ENCODE data around the gene GPSM1.
"Not testable (repeated sequence)": the region's sequence is repeated elsewhere in the genome, so short reads cannot be mapped to it uniquely, and the experiment has no call there.

GPSM1 gene

DNA sequence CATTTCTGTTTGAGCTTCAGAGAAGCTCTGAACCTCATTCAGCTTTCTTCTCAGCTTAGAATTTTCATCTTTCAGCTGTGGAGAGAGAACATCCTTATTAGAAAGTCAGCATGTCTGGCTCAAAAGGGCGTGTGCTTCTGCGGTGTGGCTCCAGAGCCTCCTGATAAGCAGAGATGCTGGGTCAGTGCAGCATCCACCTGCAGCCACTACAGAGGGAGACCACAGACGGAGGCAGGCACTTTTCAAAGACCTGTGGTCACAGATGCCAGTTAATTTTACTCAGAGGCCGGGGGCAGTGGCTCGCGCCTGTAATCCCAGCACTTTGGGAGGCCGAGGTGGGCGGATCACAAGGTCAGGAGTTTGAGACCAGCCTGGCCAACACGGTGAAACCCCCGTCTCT is 78.6 kb downstream of the GPSM1 start:
- H3K27ac ChIP-seq (ENCODE audit: insufficient read depth in 1 of 2, low read depth in 1 of 2, low read length in 2 of 2, poor library complexity in 1 of 2, severe bottlenecking in 2 of 2); H3K9me3 ChIP-seq (ENCODE audit: control extremely low read depth in 1 of 5, control insufficient read depth in 4 of 5, insufficient read depth in 2 of 5, low read depth in 1 of 5, low read length in 4 of 5); DNase-seq; H3K27me3 ChIP-seq (replicated peaks in 2 of 5; ENCODE audit: control insufficient read depth in 4 of 5, insufficient read depth in 5 of 5, low read length in 4 of 5); POLR2A ChIA-PET; H3K4me3 ChIP-seq (ENCODE audit: control insufficient read depth in 1 of 7, extremely low read depth in 1 of 7, insufficient read depth in 4 of 7, low read depth in 2 of 7, low read length in 6 of 7): not testable (repeated sequence)
- 97% methylated on average over 10 of the region's 10 CpGs for WGBS (ENCODE audit: insufficient coverage)
- CTCF ChIA-PET = interaction anchor here (1.1 to 2.6 kb wide), 2 partner anchors 9 to 93 kb away, joined by 3 to 5 read pairs; no protein-coding TSS in a partner anchor
- Histone ChIP-seq H3K4me1 (ENCODE audit: control extremely low read depth in 1 of 4, control insufficient read depth in 4 of 4, insufficient read depth in 4 of 4, low read length in 3 of 4) (peaks cover 0 to 23% (median 10%) of the 10 kb centered on the region in 4 experiments), H3K36me3 (ENCODE audit: control insufficient read depth in 4 of 4, insufficient read depth in 4 of 4, low read length in 3 of 4) (peaks cover 5 to 65% (median 45%) of the 10 kb centered on the region in 4 experiments)

- H3K4me1 ChIP-seq (ENCODE audit: control extremely low read depth in 1 of 4, control insufficient read depth in 4 of 4, insufficient read depth in 4 of 4, low read length in 3 of 4) = peaks cover 2 to 34% (median 21%) of the 10 kb centered on the region in 4 experiments
- H3K27me3 ChIP-seq (replicated peaks in 2 of 5; ENCODE audit: control insufficient read depth in 4 of 5, insufficient read depth in 5 of 5, low read length in 4 of 5); H3K4me3 ChIP-seq (ENCODE audit: control insufficient read depth in 1 of 7, extremely low read depth in 1 of 7, insufficient read depth in 4 of 7, low read depth in 2 of 7, low read length in 6 of 7); POLR2A ChIA-PET; H3K9me3 ChIP-seq (ENCODE audit: control extremely low read depth in 1 of 5, control insufficient read depth in 4 of 5, insufficient read depth in 2 of 5, low read depth in 1 of 5, low read length in 4 of 5); H3K27ac ChIP-seq (ENCODE audit: insufficient read depth in 1 of 2, low read depth in 1 of 2, low read length in 2 of 2, poor library complexity in 1 of 2, severe bottlenecking in 2 of 2); DNase-seq: not testable (repeated sequence)
- peaks cover 8 to 59% (median 42%) of the 10 kb centered on the region in 4 experiments for H3K36me3 ChIP-seq (ENCODE audit: control insufficient read depth in 4 of 4, insufficient read depth in 4 of 4, low read length in 3 of 4)
- 97% methylated on average over 20 of the region's 28 CpGs for WGBS (ENCODE audit: insufficient coverage)
- CTCF ChIA-PET = interaction anchor here (2.6 kb wide), 1 partner anchor 10 kb away, joined by 5 read pairs; no protein-coding TSS in a partner anchor
These were observed 79.7 kb downstream of the GPSM1 start for GRCh38 chr9:136407061-136407460.

DNA sequence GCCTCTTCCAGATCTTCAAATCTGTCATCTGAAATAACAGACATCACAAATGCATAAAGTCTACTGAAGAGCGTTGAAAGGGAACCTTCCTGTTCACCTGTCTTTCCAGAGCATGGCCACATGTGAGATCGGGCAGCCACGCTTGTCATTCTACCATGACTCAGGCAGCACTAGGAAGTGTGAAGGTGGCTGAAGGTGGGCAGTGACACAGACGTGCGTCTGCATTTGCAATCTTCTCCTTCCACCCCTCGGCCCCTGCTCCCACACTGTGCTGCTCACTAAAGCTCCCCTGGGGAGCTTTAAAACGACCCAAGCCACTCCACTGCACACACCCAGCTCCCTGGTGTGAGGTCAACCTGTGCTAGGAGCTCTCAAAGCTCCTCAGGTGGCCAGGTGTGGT is 80.6 kb downstream of the GPSM1 start:
- DNase-seq = no peak
- no peaks in the 10 kb centered on the region for H3K27me3 ChIP-seq (replicated peaks in 2 of 5; ENCODE audit: control insufficient read depth in 4 of 5, insufficient read depth in 5 of 5, low read length in 4 of 5)
- H3K4me1 ChIP-seq (ENCODE audit: control extremely low read depth in 1 of 4, control insufficient read depth in 4 of 4, insufficient read depth in 4 of 4, low read length in 3 of 4) = peaks cover 2 to 36% (median 21%) of the 10 kb centered on the region in 4 experiments
- no peaks in the 10 kb centered on the region for H3K9me3 ChIP-seq (ENCODE audit: control extremely low read depth in 1 of 5, control insufficient read depth in 4 of 5, insufficient read depth in 2 of 5, low read depth in 1 of 5, low read length in 4 of 5)
- POLR2A ChIA-PET = no interaction called here
- H3K36me3 ChIP-seq (ENCODE audit: control insufficient read depth in 4 of 4, insufficient read depth in 4 of 4, low read length in 3 of 4) = peaks cover 9 to 59% (median 39%) of the 10 kb centered on the region in 4 experiments
- H3K4me3 ChIP-seq (ENCODE audit: control insufficient read depth in 1 of 7, extremely low read depth in 1 of 7, insufficient read depth in 4 of 7, low read depth in 2 of 7, low read length in 6 of 7) = no peak overlapping the region
- WGBS (ENCODE audit: insufficient coverage) = 98% methylated on average over 6 of the region's 7 CpGs
- H3K27ac ChIP-seq (ENCODE audit: insufficient read depth in 1 of 2, low read depth in 1 of 2, low read length in 2 of 2, poor library complexity in 1 of 2, severe bottlenecking in 2 of 2) = no peak overlapping the region
- CTCF ChIA-PET = interaction anchor here (2.6 kb wide), 1 partner anchor 11 kb away, joined by 5 read pairs; no protein-coding TSS in a partner anchor
